Mucosa of rectum (tissue), 2 donors: ENCODE data around the gene DIP2A.

Experiments used
- H3K27ac ChIP-seq, 2 donors: one replicate each; pipeline ENCODE4 v1.7.0; 2013; ENCODE audit warnings: inconsistent platforms in 2 of 2, low read depth in 2 of 2, low read length in 2 of 2
- H3K27me3 ChIP-seq, 2 donors: one replicate each; pipeline ENCODE4 v1.7.0; 2013; ENCODE audit warnings: low read length in 2 of 2; ENCODE audit not compliant: control insufficient read depth in 2 of 2, insufficient read depth in 2 of 2
- H3K36me3 ChIP-seq, 2 donors: one replicate each; pipeline ENCODE4 v1.7.0; 2013; ENCODE audit warnings: low read length in 2 of 2; ENCODE audit not compliant: control insufficient read depth in 2 of 2, insufficient read depth in 2 of 2
- H3K4me1 ChIP-seq, 2 donors: one replicate each; pipeline ENCODE4 v1.7.0; 2013; ENCODE audit warnings: low read length in 2 of 2, mild to moderate bottlenecking in 1 of 2; ENCODE audit not compliant: control insufficient read depth in 2 of 2, insufficient read depth in 2 of 2
- H3K4me3 ChIP-seq, 2 donors: one replicate each; pipeline ENCODE4 v1.7.0; 2013; ENCODE audit warnings: low read length in 2 of 2
- H3K9ac ChIP-seq, 2 donors: one replicate each; pipeline ENCODE4 v1.7.0; 2013; ENCODE audit warnings: low read length in 2 of 2, low read depth in 1 of 2, mild to moderate bottlenecking in 1 of 2
- H3K9me3 ChIP-seq, 2 donors: one replicate each; pipeline ENCODE4 v1.7.0; 2013; ENCODE audit warnings: low read length in 2 of 2; ENCODE audit not compliant: control insufficient read depth in 2 of 2
- donor health status: healthy.
- donor health status: Normal muscosa, but diverticular disease.

The DIP2A gene

DNA sequence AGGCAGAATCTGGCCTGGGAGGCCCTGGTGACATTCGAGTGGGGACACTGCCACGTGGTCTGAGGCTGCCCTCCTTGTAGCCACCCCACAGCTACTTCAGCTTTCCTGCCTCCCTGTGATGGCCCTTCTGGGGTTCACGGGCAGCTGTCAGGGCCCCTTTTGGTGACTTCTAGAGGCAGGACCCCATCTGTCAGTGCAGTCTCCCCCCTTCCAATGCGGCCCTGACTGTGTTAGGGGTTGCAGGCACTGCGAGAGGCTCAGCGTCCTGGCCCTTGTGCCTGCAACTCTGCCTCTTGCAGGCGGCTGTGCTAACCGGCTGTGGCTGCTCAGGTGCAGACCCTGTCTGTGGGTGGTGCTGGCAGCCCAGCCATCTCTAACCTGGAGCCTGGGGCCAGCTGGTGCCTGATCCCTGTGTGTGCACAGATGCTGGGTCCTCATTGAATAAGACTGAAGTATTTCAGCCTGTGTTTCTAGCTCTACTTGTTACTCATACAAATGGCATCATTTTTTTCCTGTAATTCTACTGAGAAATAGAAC lies 84.0 kb downstream of the DIP2A start:
- Histone ChIP-seq H3K27ac (no peak overlapping the region), H3K9me3 (no peaks in the 10 kb centered on the region), H3K27me3 (no peaks in the 10 kb centered on the region), H3K36me3 (peaks cover 69 to 83% of the 10 kb centered on the region in 2 donors), H3K4me1 (no peaks in the 10 kb centered on the region), H3K4me3 (no peak overlapping the region), H3K9ac (no peak overlapping the region)

DNA sequence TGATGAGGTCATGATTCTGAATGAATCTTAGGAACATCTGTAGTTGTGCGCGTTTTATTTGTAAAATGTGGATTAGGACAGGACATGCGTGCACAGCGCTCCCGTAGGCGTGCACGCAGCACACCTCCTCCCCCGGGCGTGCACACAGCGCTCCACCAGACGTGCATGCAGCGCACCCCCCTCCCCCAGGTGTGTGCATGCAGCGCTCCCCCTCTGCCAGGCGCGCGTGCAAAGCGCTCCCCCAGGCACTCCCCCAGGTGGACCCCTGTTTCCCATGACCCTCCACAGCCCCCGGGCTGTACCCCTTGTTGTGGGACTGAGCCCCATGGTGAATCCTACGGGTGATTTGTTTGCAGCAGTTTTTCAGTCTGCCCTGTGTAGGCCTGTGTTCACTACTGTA lies 84.6 kb downstream of the DIP2A start:
- Histone ChIP-seq H3K4me1 (no peaks in the 10 kb centered on the region), H3K27me3 (no peaks in the 10 kb centered on the region), H3K9ac (no peak overlapping the region), H3K27ac (no peak overlapping the region), H3K36me3 (peaks cover 70 to 82% of the 10 kb centered on the region in 2 donors), H3K4me3 (no peak overlapping the region), H3K9me3 (no peaks in the 10 kb centered on the region)

DNA sequence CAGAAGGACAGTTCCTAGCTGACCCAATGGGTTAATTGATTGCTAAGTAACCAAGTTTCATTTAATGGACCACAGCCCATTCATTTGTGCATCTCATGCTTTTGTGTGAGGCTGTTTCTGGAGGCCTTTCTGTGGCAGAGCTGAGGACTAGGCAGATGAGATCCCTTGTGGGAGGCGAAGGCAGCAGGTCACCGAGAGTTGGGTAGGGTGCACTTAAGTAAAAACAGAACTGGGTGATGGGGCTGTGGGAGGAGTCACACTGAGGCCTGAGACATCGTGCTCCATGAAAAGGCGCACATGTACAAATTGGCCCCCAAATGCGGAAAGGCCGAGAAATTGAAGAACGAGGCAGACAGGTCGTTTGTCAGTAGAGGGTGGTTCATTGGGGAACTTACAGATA lies 85.3 kb downstream of the DIP2A start:
- H3K4me1 ChIP-seq, result no peaks in the 10 kb centered on the region
- H3K27ac ChIP-seq, result no peak overlapping the region
- no peak overlapping the region for H3K9ac ChIP-seq
- peaks cover 63 to 75% of the 10 kb centered on the region in 2 donors for H3K36me3 ChIP-seq
- no peak overlapping the region for H3K4me3 ChIP-seq
- H3K27me3 ChIP-seq, result no peaks in the 10 kb centered on the region
- H3K9me3 ChIP-seq, result no peaks in the 10 kb centered on the region

DNA sequence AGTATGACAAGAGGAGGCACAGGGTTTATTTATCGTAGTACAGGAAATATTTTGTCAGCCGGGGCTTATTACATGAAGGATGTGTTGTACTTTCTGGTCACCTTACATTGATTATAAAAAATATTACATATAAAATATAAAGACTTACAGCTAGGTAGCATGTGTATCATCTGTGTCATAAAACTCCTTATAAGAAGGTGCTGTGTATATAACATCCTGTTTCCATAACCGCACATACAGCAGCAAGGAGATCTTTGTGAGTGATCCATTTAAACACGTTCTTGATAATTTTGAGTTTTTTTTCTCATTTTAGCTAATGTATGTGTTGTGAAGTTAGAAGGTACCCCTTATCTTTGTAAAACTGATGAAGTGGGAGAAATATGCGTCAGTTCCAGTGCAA lies 86.1 kb downstream of the DIP2A start:
- H3K4me1 ChIP-seq, result no peaks in the 10 kb centered on the region
- no peak overlapping the region for H3K27ac ChIP-seq
- no peaks in the 10 kb centered on the region for H3K9me3 ChIP-seq
- H3K4me3 ChIP-seq, result no peak overlapping the region
- H3K9ac ChIP-seq, result no peak overlapping the region
- H3K27me3 ChIP-seq, result no peaks in the 10 kb centered on the region
- peaks cover 58 to 72% of the 10 kb centered on the region in 2 donors for H3K36me3 ChIP-seq

DNA sequence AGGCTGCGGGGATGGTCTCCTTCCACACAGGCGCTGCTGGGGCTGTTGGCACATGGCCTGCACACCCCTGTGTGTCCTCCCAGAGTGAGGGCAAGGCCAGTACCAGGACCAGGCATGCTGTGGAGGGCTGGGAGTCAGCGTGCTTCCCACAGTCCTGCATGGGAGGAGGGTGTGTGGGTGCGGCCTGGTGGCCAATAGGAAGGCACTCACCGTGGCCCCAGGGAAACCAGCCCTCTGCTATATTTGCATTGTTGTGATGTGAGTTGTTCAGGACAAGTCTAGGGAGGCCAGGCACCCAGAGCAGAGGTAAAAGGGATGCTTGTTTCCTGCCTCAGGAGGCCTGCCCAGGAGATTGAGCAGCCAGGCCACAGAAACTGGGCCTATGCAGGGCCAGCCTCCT lies 86.7 kb downstream of the DIP2A start:
- H3K36me3 ChIP-seq, result peaks cover 60 to 71% of the 10 kb centered on the region in 2 donors
- H3K27ac ChIP-seq, result no peak overlapping the region
- no peaks in the 10 kb centered on the region for H3K27me3 ChIP-seq
- H3K4me1 ChIP-seq, result no peaks in the 10 kb centered on the region
- H3K9ac ChIP-seq, result no peak overlapping the region
- H3K9me3 ChIP-seq, result no peaks in the 10 kb centered on the region
- H3K4me3 ChIP-seq, result no peak overlapping the region

DNA sequence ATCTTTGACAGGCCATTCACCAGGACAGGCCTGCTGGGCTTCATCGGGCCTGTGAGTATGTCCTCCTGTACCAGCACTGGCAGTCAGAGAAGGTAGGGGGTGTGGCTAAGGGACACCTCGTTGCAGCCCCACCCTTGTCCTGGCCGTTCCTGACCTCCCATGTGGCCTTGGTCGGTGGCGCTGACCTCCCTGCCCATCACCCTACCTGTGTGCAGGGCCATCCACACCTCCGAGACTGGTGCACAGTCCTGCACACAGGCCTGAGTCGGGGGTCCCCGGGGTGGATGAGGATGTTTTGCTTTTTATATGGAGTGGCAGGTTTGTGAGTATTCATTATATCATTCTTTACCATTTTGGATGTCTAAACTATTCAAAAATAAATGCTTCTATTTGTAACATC lies 87.2 kb downstream of the DIP2A start:
- H3K36me3 ChIP-seq, result peaks cover 65 to 72% of the 10 kb centered on the region in 2 donors

DNA sequence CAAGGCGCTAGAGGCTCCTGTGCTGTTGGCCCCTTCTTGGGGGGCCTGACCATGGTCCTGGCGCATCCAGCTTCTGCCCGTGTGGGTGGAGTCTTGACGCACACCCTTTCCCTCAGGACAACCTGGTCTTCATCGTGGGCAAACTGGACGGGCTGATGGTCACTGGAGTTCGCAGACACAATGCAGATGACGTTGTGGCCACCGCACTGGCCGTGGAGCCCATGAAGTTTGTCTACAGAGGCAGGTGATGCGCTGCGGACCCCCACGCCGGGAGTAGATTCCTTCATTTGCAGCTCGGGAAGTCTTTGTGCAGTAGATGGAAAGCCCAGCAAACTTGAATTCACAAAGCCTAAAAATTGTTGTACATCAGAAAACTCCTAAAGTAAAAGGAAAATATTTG lies 88.1 kb downstream of the DIP2A start:
- H3K9me3 ChIP-seq, result no peaks in the 10 kb centered on the region
- H3K27me3 ChIP-seq, result no peaks in the 10 kb centered on the region
- H3K36me3 ChIP-seq, result peaks cover 64 to 68% of the 10 kb centered on the region in 2 donors
- H3K27ac ChIP-seq, result no peak overlapping the region
- peaks cover 0 to 2% of the 10 kb centered on the region in 2 donors for H3K4me1 ChIP-seq
- H3K4me3 ChIP-seq, result no peak overlapping the region
- no peak overlapping the region for H3K9ac ChIP-seq

More for the DNA sequence above, 87.2 kb downstream of the DIP2A start:
- Histone ChIP-seq H3K27me3 (no peaks in the 10 kb centered on the region), H3K4me1 (no peaks in the 10 kb centered on the region), H3K27ac (no peak overlapping the region), H3K9me3 (no peaks in the 10 kb centered on the region), H3K4me3 (no peak overlapping the region), H3K9ac (no peak overlapping the region)

DNA sequence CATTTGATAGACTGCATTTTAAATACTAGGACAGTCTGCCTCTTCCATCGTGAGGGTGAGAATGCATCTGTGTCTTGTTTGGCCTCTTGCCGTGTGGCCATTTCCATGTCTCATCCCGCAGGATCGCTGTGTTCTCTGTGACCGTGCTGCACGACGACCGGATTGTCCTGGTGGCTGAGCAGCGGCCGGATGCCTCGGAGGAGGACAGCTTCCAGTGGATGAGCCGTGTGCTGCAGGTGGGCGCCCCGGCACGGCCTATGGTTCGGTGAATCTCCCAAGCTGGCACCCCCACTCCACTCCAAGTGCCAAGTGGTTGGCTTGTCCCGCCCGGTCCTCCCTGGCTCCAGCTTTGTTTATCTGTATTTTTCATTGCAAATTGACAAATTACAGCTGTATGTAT lies 91.0 kb downstream of the DIP2A start:
- Histone ChIP-seq H3K36me3 (peaks cover 60% of the 10 kb centered on the region in 2 donors), H3K4me3 (no peak overlapping the region), H3K4me1 (peaks cover 0 to 4% of the 10 kb centered on the region in 2 donors), H3K27me3 (no peaks in the 10 kb centered on the region), H3K9me3 (no peaks in the 10 kb centered on the region), H3K27ac (no peak overlapping the region), H3K9ac (no peak overlapping the region)

DNA sequence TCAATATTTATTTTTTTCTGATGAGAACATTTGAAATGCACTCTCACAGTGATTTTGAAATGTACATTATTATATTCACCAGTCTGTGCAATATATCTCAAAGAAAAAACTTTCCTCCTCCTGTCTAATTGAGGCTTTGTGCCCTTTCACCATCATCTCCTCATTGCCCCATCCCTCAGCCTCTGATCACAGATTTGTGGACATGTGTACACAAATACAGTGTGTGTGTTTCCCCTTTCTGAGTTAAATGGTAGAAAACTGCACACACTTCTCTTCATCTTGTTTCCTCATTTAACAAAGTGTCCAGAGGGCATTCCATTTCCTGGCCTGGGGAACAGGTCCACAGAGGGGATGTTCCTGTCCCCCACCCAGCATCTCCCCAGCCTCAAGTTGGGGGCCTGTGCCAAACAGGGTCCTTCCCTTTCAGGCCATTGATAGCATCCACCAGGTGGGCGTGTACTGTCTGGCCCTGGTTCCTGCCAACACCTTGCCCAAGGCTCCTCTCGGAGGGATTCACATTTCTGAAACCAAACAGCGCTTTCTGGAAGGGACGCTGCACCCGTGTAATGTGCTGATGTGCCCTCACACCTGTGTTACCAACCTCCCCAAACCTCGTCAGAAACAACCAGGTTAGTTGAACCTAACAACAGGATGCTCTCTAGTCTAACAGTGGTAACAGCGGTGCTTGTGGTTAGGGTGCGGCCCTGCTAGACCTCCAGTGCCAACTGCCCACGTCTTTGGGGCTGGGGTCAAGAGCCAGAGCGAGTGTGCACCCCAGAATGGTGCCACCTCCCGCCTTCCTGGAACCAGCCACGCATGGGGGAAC lies 91.6 kb downstream of the DIP2A start:
- Histone ChIP-seq H3K4me1 (peaks cover 0 to 4% of the 10 kb centered on the region in 2 donors), H3K4me3 (no peak overlapping the region), H3K9me3 (no peaks in the 10 kb centered on the region), H3K27me3 (no peaks in the 10 kb centered on the region), H3K27ac (peak overlapping the region; percentile 3 to 5), H3K9ac (no peak overlapping the region), H3K36me3 (peaks cover 61 to 62% of the 10 kb centered on the region in 2 donors)

DNA sequence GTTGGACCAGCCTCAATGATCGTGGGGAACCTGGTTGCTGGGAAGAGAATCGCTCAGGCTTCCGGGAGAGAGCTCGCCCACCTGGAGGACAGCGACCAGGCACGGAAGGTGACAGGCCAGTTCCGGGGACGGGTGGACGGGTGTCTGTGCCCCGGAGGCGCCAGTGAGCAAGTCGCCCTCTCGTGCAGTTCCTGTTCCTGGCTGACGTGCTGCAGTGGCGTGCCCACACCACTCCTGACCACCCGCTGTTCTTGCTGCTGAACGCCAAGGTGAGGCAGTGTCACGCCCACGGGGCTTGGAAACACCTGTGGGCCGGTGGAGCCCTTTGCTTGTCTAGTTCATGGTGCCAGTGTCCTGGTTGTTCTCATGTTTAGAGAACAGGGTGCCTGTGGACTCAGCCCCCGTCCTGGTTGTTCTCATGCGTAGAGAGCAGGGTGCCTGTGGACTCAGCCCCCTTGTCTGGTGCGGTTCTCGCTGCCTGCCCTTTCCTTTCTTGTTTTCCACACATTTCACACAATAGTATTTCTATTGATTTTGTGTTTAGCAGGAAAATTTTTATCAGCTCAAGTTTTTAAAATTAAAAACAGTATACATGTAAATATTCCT lies 93.0 kb downstream of the DIP2A start:
- Histone ChIP-seq H3K27me3 (no peaks in the 10 kb centered on the region), H3K4me1 (peaks cover 0 to 4% of the 10 kb centered on the region in 2 donors), H3K9ac (peak overlapping the region; percentile 24 to 26), H3K9me3 (no peaks in the 10 kb centered on the region), H3K4me3 (peak overlapping the region in 1 of 2 donors; percentile 38), H3K27ac (peak overlapping the region; percentile 59 to 63), H3K36me3 (peaks cover 52 to 57% of the 10 kb centered on the region in 2 donors)
